HG03095 (cell line): ENCODE data around the gene BBS9.
"Not testable (repeated sequence)": the region's sequence is repeated elsewhere in the genome, so short reads cannot be mapped to it uniquely, and the experiment has no call there.

ENCODE experiments used
- ATAC-seq: cut with Tn5 transposase; IDR thresholded peaks from one replicate; pipeline ENCODE4 v1.9.1; 2021; ENCODE audit warnings: moderate library complexity; ENCODE audit not compliant: unreplicated experiment

BBS9 gene

DNA sequence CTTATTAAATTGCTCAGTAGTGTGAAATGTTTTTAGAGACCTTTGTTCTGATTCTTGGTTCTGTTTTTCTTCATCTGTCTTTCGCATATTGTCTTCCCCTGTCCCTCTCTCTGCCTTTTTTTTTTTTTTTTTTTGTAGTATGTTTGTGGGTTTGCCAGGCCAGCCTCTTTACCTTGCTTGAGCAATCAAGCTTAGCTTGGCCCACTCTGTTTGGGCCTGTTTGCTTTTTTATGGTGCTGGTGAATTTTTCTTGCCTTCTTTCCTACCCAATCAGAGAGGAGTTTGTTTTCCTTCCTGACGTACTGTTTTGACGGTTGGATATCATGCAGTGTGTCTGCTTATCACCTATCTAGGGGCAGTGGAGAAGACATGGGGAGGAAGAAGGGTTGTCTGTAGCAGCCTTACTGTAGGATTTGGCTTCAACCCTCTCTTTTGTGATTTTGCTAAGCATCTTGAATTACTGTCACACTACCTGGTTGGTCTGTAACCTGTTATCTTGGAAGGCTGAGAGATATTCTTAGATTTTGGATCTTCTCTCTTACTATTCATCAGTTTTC, 64.0 kb downstream of the BBS9 start:
- no peak for ATAC-seq

DNA sequence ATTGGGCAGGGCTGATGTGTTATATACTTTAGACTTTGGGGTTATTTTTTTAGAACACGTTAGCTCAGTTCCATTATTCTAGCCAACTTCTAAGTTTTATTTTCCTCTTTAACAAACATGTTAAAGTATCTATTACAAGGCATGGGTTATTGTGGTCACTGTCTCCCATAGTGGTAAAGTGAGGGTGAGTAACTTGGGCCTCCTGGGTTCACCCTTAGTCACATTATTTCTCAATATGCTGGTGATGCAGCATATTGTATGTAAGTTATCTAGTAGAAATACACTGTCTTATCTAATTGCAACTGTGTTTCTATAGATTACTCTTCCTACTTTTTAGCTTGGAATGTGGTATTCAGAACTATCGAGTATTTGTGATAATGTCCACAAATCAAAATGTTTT, 65.9 kb downstream of the BBS9 start:
- no peak for ATAC-seq

DNA sequence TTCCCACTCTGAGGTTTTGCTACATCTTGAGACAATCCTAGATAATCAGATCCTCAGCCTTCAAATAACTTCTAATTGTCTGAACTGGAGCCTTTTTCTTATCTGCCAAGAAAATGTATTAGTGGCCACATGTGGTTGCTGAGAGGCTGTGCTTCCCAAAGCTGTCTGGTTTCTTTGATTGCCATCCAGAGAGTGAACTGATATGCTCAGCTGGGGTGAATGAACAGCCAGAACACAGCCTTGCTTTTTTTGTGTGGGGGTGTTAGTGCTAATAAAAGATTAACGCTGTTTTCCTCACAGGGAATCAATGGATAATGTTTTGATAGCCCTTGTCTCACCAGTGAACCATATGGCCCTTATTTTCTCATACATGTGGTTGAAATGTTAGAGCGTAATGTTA, 66.9 kb downstream of the BBS9 start:
- no peak for ATAC-seq

DNA sequence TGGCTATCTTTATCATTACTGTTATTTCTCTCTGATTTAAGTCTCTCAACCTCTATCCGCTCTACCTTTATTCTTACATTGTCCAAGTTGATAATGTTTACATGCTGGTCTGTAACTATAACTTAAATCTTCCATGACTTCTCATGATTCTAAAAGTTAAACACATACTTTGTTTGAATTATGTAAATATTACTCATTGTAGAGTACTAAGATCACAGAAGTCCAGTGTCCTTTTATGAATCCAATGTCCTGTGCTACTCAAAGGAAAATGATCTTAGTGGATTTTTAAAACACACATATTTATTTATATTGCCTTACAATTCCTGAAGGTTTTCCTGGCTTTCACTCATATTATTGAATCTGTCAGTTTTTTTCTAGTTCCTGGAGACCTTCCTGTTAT, 70.9 kb downstream of the BBS9 start:
- ATAC-seq, result no peak

DNA sequence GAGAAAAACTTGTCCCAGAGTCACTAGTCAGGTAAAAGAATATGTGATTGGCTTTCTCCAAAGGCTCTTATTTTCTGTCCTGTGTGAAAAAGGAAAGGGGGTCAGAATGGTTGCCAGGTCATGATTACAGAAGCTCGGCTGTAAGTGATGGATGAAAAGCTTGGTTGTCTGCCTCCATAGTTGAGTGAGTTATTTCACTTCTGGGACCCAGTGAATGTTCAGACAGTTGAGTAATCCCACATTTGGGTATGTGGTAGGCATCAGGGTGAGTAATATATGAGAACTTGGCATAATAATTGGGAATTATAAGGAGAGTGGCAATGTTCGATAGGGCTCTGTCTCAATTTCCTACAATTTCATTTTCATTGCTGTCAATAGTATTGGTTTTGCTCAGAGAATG, 72.5 kb downstream of the BBS9 start:
- ATAC-seq, result no peak

DNA sequence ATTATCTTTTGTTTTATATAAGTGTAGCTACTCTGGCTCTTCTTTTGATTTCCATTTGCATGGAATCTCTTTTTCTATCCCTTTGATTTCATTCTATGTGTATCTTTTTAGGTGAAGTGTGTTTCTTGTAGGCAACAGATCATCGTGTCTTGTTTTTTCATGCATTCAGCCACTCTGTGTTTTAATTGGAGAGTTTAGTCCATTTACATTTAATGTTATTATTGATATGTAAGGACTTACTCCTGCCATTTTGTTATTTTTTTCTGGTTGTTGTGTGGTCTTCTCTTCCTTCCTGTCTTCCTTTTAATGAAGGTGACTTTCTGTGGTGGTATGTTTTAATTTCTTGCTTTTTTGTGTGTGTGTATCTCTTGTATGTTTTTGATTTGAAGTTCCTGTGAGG, 81.6 kb downstream of the BBS9 start:
- no peak for ATAC-seq

DNA sequence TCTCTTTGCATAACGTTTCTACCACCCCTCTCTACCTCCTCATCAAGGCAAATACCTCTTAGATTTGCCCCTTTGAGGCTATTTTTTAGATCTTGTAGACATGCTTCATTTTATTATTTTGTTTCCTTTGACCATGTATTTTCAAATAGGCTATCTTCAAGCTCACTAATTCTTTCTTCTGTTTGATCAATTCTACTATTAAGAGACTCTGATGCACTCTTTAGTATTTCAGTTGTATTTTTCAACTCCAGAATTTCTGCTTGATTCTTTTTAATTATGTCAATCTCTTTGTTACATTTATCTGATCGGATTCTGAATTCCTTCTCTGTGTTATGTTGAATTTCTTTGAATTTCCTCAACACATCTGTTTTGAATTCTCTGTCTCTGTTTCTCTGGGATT, 82.8 kb downstream of the BBS9 start:
- no peak for ATAC-seq

DNA sequence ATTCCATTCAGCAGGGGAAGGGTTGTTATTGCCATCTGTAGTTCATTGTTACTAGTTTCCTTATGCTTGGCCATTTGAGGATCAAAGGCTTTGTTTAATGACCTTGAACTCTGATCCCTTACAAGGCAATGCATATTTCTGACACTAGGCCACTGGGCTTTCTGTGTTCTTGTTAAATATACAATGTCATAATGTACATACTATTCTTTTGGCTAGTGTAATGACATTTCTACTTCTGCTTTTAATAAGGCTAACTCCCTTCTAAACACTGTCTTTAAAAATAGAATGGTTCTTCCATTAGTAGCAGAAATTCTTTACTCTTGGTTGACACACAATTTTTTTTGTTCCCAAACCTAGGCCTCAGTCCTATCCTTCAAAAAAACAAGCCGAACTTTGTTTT, 86.6 kb downstream of the BBS9 start:
- ATAC-seq, result no peak

DNA sequence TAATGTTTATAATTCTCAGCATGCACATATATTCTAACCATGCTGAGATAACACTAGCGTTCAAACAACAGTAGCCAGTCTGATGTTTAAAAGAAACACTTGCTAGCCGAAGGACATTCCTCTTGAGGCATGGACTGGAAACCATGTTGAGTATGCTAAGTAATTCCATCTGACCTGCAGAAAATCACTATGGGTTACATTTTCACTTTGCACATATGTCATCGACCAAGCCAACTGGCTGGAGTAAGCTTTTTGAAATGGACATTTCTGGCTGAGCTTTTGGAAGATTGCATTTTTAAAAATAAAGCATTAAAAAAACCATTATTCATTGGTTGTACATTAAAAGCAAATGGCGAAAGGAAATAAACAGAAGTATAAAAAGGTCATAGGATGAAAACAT, 88.2 kb downstream of the BBS9 start:
- ATAC-seq, result no peak

DNA sequence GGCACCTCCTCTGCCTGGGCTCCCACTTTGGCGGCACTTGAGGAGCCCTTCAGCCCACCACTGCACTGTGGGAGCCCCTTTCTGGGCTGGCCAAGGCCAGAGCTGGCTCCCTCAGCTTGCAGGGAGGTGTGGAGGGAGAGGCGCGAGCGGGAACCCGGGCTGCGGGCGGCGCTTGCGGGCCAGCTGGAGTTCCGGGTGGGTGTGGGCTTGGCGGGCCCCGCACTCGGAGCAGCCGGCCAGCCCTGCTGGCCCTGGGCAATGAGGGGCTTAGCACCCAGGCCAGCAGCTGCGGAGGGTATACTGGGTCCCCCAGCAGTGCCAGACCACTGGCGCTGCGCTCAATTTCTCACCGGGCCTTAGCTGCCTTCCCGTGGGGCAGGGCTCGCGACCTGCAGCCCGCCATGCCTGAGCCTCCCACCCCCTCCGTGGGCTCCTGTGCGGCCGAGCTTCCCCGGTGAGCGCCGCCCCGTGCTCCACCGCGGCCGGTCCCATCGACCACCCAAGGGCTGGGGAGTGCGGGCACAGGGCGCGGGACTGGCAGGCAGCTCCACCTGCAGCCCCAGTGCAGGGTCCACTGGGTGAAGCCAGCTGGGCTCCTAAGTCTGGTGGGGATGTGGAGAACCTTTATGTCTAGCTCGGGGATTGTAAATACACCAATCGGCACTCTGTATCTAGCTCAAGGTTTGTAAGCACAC, 89.6 kb downstream of the BBS9 start:
- ATAC-seq, result not testable (repeated sequence)

DNA sequence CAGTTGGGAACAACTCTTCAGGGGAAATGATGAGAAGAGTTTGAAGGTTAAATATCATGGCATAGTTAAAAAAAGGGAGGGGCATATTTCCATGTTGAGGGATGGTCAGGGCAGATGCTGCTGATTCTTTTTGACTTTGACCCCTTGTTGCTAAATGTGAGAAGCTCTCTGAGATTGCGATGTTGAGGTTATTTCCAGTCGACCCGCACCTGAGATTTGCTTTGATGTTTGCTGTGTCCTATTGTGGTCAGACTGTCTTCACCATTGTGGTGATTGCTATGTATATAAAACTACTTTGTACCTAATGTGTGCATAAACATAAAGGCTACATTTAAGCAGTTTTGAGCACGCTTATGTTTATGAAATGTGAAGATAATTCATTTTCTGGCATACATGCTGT, 90.9 kb downstream of the BBS9 start:
- ATAC-seq, result no peak

DNA sequence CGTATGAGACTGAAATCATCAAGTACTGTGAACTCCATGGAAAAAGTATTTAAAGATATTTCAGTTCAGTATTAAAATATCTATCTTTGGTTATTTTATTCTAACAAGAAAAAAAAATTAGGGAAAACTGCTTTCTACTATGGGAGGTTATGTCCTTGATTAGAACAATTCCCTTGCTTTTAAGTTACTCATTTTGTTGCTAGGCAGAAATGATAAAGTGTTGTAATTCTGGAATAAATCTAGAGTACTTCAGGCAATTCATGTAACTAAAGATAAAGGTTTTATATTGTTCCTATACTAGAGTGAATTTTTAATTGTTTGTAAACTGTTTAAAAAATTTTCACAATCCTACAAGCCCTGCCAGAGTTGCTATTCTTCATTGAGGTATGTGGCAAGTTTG, 92.0 kb downstream of the BBS9 start:
- no peak for ATAC-seq

DNA sequence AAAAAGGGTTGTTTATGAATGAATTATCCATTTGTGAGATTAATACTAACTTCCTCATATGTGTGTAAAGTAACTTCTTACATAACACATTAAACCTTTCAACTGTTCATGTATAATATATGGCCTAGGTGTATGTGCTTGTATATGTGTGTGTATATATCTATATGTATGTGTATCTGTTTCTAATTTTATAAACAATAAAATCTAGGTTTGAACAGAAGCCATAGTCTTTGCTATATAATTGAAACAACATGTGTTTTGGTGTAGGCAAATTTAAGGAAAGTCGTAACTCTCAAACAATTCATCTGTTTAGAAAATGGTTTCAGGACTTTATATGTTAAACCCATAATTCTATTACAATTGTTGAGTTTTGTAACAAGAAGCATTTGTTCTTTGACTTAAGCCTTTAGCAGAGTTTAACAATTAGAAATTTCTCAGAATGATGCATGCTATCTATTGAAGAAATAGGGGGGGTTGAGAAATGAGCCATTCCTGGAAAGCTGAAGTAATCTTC, 103.3 kb downstream of the BBS9 start:
- ATAC-seq, result no peak

DNA sequence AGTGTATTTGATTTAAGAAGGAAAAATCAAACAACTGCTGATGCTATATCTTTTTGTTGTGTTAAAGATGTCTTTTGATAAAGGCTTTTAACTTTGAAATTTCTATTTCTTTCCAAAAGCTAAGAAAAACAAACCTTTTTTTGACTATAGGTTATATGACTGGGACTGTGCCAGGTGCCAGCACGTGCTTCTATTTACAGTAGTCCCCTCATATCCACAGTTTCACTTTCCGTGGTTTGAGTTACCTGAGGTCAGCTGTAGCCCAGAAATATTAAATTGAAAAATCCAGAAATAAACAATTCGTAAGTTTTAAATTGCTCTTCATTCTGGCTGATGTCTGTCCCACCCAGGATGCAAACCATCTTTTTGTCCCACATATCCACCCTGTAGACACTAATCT, 104.3 kb downstream of the BBS9 start:
- ATAC-seq, result no peak

DNA sequence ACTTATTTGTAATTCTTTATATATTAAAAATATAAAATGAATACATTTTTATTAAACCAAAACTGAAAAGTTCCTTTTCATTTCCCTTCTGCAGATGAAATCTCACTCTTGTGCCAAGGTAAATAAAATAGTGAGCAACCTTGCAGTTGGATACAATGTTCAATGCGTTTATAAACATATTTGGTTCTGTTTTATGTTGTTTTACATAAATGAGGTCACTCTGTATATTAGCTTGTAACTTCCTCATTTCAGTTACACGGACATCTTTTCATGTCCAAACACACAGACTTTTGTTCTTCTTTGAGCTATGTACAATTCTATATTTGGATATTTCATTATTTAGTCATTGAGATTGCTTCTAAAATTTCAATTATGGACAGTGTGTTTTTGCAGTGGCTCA, 107.7 kb downstream of the BBS9 start:
- no peak for ATAC-seq

DNA sequence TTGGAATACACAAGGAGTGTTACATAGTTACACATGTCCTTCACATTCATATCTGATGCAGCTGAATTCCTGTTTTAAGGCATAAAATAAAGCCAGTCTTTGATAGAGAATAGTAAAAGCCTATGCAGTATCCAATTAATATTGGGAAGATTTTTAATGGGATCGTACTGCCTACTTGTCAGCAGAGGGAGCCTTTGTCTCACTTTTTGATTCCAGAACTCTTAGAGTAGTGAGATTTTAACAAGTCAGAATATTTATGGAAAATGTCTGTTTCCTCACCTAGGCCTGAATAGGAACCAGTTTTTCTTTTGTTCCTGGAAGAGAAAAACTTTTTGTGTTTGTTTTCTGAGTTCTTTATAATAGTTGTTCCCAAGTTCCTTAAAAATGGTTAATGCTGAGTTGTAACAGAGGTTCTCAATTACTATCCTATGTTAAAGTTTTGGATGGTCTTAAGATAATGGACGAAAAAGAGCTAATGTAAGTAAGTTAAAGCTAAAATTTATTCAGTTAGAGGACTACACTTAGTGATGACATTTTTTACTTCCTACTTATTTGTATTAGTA, 114.0 kb downstream of the BBS9 start:
- ATAC-seq, result no peak

DNA sequence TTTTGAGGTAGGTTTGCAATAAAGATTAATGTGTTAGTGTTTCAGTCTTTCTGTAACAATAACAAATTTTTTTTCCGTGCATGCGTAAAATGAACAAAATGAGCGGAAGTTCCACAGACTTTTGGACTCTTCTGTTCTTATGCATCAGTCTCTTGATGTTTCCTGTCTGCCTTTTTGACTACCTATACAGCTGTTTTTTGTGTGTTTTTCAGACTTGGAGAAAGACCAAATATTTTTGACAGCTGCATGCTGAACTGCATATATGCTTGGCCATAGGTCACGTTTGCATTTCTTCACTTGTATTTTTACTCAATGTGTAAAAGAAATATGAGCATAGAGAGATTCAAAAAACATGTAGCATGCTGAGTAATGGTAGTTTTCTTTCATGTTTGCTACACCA, 119.3 kb downstream of the BBS9 start:
- no peak for ATAC-seq

DNA sequence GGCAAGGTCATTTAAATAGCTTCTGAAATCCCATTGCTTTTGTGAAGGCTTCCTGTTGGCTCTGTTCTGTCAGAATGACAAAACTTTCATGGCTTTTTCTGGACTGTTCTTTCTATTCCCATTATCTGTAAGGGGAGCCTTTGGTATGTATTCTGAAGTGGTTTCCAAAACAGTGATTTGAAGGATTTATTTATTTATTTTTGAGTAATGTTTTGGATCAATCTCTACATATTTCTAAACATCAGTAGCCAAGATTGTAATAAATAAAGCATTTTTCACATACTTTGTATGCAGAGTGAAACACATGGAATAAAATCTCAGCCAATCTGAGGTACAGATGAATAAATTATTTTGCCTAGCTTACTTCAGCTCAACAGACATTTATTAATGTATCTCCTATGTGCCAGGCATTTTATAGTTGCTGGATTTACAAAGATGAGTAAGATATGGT, 121.1 kb downstream of the BBS9 start:
- no peak for ATAC-seq

DNA sequence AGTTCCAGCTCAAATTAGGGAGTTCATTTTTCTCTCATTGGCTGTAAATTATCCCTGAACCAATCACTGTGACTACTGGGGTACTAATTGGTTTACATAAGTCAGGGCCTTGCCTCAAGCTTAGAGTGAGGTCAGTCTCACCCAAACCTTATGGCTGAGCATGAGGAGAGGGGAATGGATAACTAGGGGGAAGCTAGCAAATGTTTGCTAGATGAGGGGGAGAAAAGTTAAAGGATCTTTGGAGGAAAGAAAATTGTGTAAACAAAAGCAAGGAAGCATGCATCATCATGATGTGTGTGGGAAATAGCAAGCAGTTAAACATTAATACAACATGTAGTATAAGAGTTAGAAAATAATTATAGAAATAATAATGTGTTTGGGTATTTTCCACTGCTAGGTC, 121.9 kb downstream of the BBS9 start:
- ATAC-seq, result no peak

DNA sequence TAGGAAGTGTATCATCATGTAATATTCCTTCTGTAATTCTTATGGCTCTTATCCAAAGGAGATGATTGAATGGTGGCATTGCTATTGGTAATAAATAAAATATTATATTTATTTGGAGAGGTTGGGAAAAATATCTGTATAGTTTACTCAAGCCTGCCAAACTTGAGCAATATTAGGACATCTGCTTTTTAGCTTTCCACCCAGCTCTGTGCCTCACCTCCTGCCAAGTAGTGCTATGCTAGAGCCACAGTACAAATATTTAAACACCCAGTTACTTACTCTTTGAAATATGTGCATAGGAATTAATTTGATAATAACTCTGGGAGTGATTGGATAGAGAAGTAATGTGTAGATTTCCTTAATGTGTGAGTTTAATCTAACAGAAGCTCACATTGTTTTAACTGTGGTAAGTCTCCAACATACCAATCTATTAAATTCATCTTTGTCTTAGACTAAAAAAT, 129.2 kb downstream of the BBS9 start:
- ATAC-seq, result no peak

DNA sequence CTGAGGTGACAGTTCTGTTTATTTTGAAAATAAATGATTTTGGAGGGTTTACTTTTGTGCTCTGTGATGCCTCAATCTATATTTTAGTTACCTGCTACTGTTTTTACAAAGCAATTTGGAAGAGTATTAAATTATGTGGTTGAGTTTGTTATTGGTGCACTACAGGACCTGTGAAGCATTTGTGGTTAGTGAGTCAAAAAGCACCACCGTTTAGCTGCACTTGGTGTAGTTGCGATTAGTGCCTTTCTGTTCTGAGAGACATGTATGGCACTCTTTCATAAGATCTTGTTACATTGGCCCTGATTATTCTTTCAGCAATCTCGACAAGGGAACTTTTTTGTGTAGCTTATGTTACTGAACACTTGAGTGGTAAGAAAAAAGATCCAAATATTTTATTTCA, 132.2 kb downstream of the BBS9 start:
- ATAC-seq, result no peak

DNA sequence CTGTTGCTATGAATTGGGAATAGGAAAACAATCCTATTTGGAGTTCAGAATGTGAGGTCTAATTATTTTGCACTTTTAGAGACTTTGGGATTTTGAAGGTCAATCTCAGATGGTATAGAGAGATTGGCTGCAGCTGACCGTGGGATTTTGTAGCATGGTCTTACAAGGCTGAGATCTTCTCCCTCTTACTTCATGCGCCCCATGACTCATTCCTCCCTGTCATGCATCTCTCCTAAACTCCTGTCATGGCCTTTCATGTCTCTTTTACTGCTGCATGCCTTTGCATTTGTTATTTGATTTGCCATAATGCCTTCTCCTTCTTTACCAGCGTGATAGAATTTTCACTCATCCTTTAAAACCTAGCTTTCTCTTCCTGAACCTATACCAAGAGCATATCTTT, 133.1 kb downstream of the BBS9 start:
- no peak for ATAC-seq
